PFSK-1 (cell line): ENCODE results near the gene KLHL28.

ENCODE experiments used
- POLR2AphosphoS5 ChIP-seq: IDR thresholded peaks from 2 replicates; pipeline ENCODE4 v1.6.1; 2012; ENCODE audit warnings: low read depth, mild to moderate bottlenecking, control low read depth, low read length, moderate library complexity
- TAF1 ChIP-seq: IDR thresholded peaks from 2 replicates; pipeline ENCODE4 v1.6.1; 2012; ENCODE audit warnings: low read length, control low read depth, borderline replicate concordance; ENCODE audit not compliant: insufficient read depth
- TF ChIP-seq, protein P1 (sequence below), 2 experiments: IDR thresholded peaks; 2 replicates each; pipeline versions ENCODE4 v1.6.1 to v1.8.0; 2011 to 2012; ENCODE audit warnings: low read depth in 2 of 2, low read length in 2 of 2, control low read depth in 1 of 2, inconsistent platforms in 1 of 2, mild to moderate bottlenecking in 1 of 2, moderate library complexity in 1 of 2; ENCODE audit not compliant: insufficient read depth in 1 of 2

DNA sequence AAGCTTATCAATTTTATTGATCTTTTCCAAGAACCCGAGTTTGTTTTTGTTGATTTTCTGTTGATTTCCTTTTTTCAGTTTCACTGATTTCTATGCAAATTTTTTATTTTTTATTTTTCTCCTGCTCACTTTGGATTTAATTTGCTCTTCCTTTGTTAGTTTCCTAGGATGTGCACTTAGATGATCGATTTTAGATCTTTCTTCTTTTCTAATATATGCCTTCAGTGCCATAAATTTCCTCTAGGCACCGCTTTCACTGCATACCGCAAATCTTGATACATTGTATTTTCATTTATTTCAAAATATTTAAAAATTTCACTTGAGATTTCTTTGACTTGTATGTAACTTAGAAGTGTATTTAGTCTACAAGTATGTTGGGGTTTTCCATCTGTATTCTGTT, 9.7 kb upstream of the KLHL28 start:
- TF ChIP-seq TAF1 (no peak), POLR2AphosphoS5 (no peak)
- TF ChIP-seq, protein P1, sequence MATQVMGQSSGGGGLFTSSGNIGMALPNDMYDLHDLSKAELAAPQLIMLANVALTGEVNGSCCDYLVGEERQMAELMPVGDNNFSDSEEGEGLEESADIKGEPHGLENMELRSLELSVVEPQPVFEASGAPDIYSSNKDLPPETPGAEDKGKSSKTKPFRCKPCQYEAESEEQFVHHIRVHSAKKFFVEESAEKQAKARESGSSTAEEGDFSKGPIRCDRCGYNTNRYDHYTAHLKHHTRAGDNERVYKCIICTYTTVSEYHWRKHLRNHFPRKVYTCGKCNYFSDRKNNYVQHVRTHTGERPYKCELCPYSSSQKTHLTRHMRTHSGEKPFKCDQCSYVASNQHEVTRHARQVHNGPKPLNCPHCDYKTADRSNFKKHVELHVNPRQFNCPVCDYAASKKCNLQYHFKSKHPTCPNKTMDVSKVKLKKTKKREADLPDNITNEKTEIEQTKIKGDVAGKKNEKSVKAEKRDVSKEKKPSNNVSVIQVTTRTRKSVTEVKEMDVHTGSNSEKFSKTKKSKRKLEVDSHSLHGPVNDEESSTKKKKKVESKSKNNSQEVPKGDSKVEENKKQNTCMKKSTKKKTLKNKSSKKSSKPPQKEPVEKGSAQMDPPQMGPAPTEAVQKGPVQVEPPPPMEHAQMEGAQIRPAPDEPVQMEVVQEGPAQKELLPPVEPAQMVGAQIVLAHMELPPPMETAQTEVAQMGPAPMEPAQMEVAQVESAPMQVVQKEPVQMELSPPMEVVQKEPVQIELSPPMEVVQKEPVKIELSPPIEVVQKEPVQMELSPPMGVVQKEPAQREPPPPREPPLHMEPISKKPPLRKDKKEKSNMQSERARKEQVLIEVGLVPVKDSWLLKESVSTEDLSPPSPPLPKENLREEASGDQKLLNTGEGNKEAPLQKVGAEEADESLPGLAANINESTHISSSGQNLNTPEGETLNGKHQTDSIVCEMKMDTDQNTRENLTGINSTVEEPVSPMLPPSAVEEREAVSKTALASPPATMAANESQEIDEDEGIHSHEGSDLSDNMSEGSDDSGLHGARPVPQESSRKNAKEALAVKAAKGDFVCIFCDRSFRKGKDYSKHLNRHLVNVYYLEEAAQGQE (IDR thresholded peaks at IDR 0.05; ENCODE audit: insufficient read depth in 1 of 2, low read depth in 2 of 2, low read length in 2 of 2) = no peak
